MCF 10A (cell line): ENCODE measurements around the gene RPS6KA2. TPM values are rescaled to one million over a fixed set of nuclear protein-coding genes. Genes with fewer than 3 reads are reported as not detected.

ENCODE experiments used
- BruUV-seq: library from RNA; stranded (reverse); fragments of 400-500 nt; replicated peaks from 2 replicates; lab custom pipeline; 2021; lab: Mats Ljungman, UMichigan
- CTCF ChIA-PET: fragments of 300-600 bp; sonication (Branson Sonifier 250); formaldehyde crosslinking; extraction: SDS; loops from one replicate; lab custom pipeline; 2021; ENCODE audit warnings: antibody characterized with exemption, inconsistent platforms; lab: Yijun Ruan, JAX
- POLR2A ChIA-PET: fragments of 300-600, 350-650 bp; sonication (Branson Sonifier 250); formaldehyde crosslinking; extraction: SDS; loops from one replicate; lab custom pipeline; 2020; ENCODE audit warnings: antibody characterized with exemption, inconsistent platforms; lab: Yijun Ruan, JAX
- DNase-seq: peaks from one replicate; pipeline ENCODE4 v3.0.0-alpha.2; 2018; ENCODE audit not compliant: unreplicated experiment
- H3K27ac Mint-ChIP-seq: one replicate; pipeline ENCODE4 v1.8.0; 2022; ENCODE audit warnings: mild to moderate bottlenecking, low read depth, mixed read lengths; ENCODE audit not compliant: unreplicated experiment
- H3K27me3 Mint-ChIP-seq: one replicate; pipeline ENCODE4 v1.8.0; 2022; ENCODE audit warnings: mixed read lengths; ENCODE audit not compliant: insufficient read depth, unreplicated experiment
- H3K36me3 Mint-ChIP-seq: one replicate; pipeline ENCODE4 v1.8.0; 2022; ENCODE audit warnings: mild to moderate bottlenecking, moderate library complexity, mixed read lengths; ENCODE audit not compliant: insufficient read depth, unreplicated experiment
- H3K4me1 Mint-ChIP-seq: one replicate; pipeline ENCODE4 v1.8.0; 2022; ENCODE audit warnings: mixed read lengths; ENCODE audit not compliant: insufficient read depth, unreplicated experiment
- H3K4me3 Mint-ChIP-seq: one replicate; pipeline ENCODE4 v1.8.0; 2022; ENCODE audit warnings: mild to moderate bottlenecking, moderate library complexity, mixed read lengths; ENCODE audit not compliant: unreplicated experiment
- H3K9me3 Mint-ChIP-seq: one replicate; pipeline ENCODE4 v1.8.0; 2022; ENCODE audit warnings: mixed read lengths; ENCODE audit not compliant: unreplicated experiment
- intact Hi-C: fragments of 100-400 bp; cut with micrococcal nuclease; formaldehyde crosslinking; loops from 2 replicates; pipeline ENCODE4 v1.14.1; 2022
- total RNA-seq: library from RNA; stranded (reverse); gene quantifications from 2 replicates; pipeline ENCODE4 v1.2.3, GENCODE V29; 2022
- TF ChIP-seq, protein P1 (sequence below): fragments of 200-600 bp; IDR thresholded peaks from one replicate; pipeline ENCODE4 v1.8.0; 2022; ENCODE audit warnings: antibody characterized with exemption, mild to moderate bottlenecking; ENCODE audit not compliant: unreplicated experiment

Gene RPS6KA2
- total RNA-seq, 1 experiment from 2014 or later: 126 TPM

DNA sequence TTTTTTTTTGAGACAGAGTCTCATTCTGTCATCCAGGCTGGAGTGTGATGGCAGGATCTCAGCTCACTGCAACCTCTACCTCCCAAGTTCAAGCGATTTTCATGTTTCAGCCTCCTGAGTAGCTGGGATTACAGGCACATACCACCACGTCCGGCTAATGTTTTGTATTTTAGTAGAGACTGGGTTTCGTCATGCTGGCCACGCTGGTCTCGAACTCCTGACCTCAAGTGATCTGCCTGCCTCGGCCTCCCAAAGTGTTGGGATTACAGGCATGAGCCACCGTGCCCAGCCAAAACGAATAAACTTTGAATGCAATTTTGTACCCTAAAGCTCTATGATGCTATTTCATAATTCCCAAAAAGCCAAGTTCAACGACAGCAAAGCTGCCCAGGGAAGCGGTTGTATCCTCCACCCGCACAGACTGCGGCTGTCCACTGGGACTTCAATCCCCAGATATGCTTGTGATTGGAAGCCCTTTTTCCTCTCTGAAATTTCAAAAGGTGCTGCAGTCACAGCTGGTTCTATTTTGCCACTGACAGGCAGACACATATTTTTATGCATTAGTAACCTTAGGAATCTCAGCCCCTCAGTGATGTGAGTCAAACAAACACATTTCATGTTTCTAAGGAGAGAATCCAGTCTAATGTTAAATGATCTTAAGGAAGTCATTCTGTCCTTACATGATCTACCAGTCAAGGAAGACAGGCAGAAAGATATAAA lies 31.8 kb downstream of the RPS6KA2 start:
- H3K36me3 Mint-ChIP-seq: peaks cover 46% of the 10 kb centered on the region
- ChIA-PET POLR2A (interaction anchor here (3.6 to 5.3 kb wide), 2 partner anchors 28 kb away, joined by 21 to 89 read pairs; partner anchors contain the start of gene RPS6KA2), CTCF (interaction anchor here (1.5 kb wide), 1 partner anchor 24 kb away, joined by 3 read pairs; no protein-coding TSS in a partner anchor)
- H3K27ac Mint-ChIP-seq: peak overlapping the region; percentile 11
- intact Hi-C loops: no loop called here
- no peaks in the 10 kb centered on the region for H3K9me3 Mint-ChIP-seq
- H3K27me3 Mint-ChIP-seq: no peaks in the 10 kb centered on the region
- DNase-seq: peak; percentile 11
- TF ChIP-seq, protein P1, sequence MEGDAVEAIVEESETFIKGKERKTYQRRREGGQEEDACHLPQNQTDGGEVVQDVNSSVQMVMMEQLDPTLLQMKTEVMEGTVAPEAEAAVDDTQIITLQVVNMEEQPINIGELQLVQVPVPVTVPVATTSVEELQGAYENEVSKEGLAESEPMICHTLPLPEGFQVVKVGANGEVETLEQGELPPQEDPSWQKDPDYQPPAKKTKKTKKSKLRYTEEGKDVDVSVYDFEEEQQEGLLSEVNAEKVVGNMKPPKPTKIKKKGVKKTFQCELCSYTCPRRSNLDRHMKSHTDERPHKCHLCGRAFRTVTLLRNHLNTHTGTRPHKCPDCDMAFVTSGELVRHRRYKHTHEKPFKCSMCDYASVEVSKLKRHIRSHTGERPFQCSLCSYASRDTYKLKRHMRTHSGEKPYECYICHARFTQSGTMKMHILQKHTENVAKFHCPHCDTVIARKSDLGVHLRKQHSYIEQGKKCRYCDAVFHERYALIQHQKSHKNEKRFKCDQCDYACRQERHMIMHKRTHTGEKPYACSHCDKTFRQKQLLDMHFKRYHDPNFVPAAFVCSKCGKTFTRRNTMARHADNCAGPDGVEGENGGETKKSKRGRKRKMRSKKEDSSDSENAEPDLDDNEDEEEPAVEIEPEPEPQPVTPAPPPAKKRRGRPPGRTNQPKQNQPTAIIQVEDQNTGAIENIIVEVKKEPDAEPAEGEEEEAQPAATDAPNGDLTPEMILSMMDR: no peak
- no peak overlapping the region for H3K4me3 Mint-ChIP-seq
- BruUV-seq: no TSS peak
- peaks cover 65% of the 10 kb centered on the region for H3K4me1 Mint-ChIP-seq

DNA sequence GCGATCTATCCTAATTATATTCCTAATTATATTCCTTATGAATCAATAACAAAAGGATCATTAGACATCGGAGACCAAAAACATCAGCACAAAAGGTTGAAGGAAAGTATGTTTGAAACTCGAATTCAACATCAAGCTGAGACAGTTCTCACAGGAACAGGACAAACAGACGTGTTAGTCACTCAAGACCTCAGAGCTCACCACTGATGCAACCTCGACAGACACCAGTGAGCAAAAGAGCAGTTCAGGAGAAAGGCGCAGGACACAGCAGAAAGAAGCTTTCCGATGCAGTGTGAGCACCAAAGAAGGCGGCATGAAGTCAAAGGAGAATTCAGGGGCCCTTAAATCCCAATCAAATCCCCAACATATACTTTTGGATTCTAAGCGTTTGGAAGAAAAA lies 34.2 kb downstream of the RPS6KA2 start:
- POLR2A ChIA-PET: interaction anchor here (0.6 to 5.3 kb wide), 10 partner anchors 9 to 363 kb away, joined by 3 to 89 read pairs (median 5); partner anchors contain the start of genes RNASET2 and RPS6KA2
- H3K36me3 Mint-ChIP-seq: peaks cover 40% of the 10 kb centered on the region
- peak; percentile 76 for DNase-seq
- TF ChIP-seq, protein P1: no peak
- no TSS peak for BruUV-seq
- peak overlapping the region; percentile 86 for H3K27ac Mint-ChIP-seq
- peaks cover 58% of the 10 kb centered on the region for H3K4me1 Mint-ChIP-seq
- no peaks in the 10 kb centered on the region for H3K9me3 Mint-ChIP-seq
- CTCF ChIA-PET: interaction anchor here (0.6 to 1.5 kb wide), 5 partner anchors 9 to 39 kb away, joined by 3 to 4 read pairs (median 3); no protein-coding TSS in a partner anchor
- peak overlapping the region; percentile 22 for H3K4me3 Mint-ChIP-seq
- no peaks in the 10 kb centered on the region for H3K27me3 Mint-ChIP-seq
- intact Hi-C loops: loop anchor here (2.0 kb wide), 2 partner anchors 26 to 32 kb away; no protein-coding TSS in a partner anchor

DNA sequence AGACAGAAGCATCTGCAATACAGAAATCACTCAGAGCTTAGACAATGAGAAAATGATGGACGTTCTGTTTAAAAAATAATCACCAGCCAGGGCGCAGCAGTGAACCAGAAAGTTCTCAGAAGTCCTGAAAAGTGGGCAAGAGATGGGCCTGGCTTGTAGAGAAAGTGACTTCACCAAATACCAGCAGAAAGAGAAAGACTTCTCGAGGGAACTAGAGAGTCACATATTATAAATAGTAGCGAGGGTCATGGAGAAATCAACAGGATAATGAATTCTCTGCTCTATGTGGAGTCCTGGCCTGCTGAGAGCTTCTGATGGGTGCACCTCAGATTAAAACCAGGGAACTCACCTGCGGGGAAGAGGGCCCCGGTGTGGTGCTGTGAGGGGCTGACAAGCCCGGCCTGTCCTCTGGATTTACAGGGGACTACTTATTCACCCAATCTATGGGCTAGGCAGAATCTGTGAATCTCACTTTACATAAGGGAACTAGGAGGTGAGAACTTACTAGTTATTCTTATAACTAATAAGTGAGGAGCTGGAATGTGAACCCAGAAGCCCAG lies 35.0 kb downstream of the RPS6KA2 start:
- ChIA-PET POLR2A (interaction anchor here (0.8 to 5.3 kb wide), 7 partner anchors 8 to 364 kb away, joined by 3 to 89 read pairs (median 5); partner anchors contain the start of genes RNASET2 and RPS6KA2), CTCF (interaction anchor here (1.2 to 1.5 kb wide), 2 partner anchors 34 to 38 kb away, joined by 3 to 4 read pairs; no protein-coding TSS in a partner anchor)
- intact Hi-C loops: loop anchor here (2.0 kb wide), 2 partner anchors 25 to 33 kb away; no protein-coding TSS in a partner anchor
- Mint-ChIP-seq H3K9me3 (no peaks in the 10 kb centered on the region), H3K27ac (peak overlapping the region; percentile 86), H3K27me3 (no peaks in the 10 kb centered on the region), H3K36me3 (peaks cover 32% of the 10 kb centered on the region), H3K4me3 (peak overlapping the region; percentile 22), H3K4me1 (peaks cover 50% of the 10 kb centered on the region)
- TF ChIP-seq, protein P1: no peak
- DNase-seq: no peak
- BruUV-seq: no TSS peak

DNA sequence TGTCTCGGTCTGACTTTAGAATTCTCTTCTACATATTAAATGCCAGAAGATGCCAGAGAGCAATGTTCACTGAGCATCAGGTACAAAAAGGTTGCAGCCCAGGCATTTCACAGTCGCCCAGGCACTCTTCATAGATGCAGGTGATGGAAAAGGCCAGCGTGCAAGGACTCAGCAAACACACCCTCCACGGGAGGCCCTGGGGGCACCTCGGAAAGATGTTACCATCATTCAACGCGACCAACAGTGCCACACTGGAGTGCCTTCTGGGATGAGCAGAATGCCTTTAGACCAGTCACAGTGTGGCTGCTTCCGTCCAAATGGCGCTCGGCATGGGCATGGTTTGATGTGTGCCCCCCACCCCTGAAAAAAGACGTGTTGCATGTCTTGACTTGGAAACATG lies 36.0 kb downstream of the RPS6KA2 start:
- Mint-ChIP-seq H3K36me3 (peaks cover 34% of the 10 kb centered on the region), H3K27ac (no peak overlapping the region), H3K27me3 (no peaks in the 10 kb centered on the region), H3K4me3 (no peak overlapping the region), H3K9me3 (no peaks in the 10 kb centered on the region), H3K4me1 (peaks cover 43% of the 10 kb centered on the region)
- intact Hi-C loops: no loop called here
- ChIA-PET POLR2A (interaction anchor here (5.3 kb wide), 1 partner anchor 32 kb away, joined by 89 read pairs; the partner anchor contains the start of gene RPS6KA2), CTCF (no interaction called here)
- TF ChIP-seq, protein P1: no peak
- no TSS peak for BruUV-seq
- no peak for DNase-seq
